Brain pericyte (primary cell): ENCODE data around the gene C2orf78.

Experiments
- DNase-seq: peaks from one replicate; pipeline ENCODE4 v3.0.0-alpha.2; 2012; ENCODE audit warnings: low read depth, low spot score

The C2orf78 gene

DNA sequence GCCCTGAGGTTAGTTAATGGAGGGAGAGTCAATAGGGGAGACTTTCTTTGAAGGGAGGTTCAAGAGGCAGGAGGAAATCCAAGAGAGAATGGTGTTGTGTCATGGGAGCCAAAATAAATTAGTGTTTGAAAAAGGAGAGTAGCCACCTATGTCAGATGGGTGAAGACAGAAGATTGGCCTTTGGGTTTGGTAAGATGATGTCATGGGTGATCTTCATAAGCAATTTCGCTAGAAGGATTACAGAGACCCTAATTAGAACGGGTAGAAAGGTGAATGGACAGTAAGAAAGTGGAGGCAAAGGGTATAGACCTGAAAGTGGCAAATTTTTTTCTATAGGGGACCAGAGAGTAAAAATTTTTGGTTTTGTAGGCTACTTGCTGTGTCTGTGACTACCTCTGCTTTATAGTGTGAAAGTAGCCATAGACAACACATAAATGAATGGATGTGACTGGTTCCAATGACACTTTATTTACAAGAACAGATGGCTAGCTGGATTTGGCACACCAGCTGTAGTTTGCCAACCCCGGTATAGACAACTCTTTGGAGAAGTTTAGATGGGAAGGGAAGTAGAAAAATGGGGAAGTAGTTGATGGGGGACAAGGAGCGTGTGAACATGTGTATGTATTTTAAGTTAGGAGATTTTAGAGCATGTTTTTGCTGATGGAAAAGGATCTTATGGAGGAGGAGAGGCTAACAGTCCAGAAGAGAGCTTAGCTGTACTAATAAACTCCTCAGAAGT, 54.0 kb downstream of the C2orf78 start:
- no peak for DNase-seq

DNA sequence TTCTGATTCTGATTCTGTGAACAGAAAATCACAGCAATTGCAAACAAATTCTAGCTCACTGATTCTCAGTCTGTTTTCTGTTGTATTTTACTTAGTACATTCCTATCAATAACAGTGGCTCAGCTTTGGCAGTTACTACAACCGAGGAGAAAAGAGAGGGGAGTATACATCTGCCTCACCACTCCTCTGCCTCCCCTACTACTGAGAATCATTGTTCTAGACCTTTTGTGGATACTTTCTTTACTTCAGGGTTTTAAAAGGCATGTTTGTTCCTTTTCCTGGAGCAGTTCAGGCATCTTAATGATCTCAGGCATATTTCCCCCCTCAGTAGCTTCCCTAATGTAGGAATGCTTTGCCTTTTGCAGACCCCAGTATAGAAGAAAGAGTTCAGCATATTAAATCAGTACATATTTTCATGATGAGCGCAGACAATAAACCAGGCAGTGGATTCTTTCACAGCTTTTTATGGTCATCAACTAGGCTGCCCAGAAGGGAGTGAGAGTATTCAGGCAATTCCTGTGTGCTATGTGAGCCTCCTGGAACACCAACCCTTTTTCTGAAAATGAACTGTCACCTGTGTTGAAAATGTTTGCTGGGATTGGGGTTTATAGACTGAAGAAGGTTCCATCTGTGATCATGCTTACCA, 55.0 kb downstream of the C2orf78 start:
- no peak for DNase-seq

DNA sequence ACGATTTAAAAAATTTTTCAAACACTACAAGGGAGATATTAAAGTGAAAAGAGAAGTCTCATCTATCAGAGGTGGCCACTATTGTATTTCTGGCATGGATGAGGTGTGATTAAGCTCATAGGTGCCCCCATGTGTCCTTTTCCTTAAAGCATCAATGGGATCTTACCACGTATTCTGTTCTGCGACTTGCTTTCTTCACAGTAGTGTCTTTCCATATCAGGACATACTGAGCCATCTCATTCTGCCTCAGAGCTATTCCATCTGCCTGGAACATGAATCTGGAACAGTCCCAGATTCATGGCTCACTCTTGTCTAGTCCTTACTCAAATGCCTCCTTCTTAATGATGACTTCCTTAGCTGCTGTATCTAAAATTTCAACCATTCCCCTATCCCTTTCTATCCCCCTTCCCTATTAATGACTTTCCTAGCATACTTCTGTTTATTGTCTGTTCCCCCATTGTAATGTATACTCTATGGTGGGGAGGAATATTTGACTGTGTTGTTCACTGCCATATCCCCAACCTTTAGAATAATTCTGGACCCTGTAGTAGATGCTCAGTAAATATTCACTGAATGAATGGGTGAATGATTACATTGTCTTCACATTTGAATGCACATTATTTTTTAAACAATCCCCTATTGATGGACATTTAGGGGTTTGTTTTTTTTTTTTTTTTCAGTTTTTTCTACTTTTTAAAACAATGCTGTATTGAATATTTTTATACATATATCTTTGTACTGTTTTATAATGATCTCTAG, 55.8 kb downstream of the C2orf78 start:
- no peak for DNase-seq

DNA sequence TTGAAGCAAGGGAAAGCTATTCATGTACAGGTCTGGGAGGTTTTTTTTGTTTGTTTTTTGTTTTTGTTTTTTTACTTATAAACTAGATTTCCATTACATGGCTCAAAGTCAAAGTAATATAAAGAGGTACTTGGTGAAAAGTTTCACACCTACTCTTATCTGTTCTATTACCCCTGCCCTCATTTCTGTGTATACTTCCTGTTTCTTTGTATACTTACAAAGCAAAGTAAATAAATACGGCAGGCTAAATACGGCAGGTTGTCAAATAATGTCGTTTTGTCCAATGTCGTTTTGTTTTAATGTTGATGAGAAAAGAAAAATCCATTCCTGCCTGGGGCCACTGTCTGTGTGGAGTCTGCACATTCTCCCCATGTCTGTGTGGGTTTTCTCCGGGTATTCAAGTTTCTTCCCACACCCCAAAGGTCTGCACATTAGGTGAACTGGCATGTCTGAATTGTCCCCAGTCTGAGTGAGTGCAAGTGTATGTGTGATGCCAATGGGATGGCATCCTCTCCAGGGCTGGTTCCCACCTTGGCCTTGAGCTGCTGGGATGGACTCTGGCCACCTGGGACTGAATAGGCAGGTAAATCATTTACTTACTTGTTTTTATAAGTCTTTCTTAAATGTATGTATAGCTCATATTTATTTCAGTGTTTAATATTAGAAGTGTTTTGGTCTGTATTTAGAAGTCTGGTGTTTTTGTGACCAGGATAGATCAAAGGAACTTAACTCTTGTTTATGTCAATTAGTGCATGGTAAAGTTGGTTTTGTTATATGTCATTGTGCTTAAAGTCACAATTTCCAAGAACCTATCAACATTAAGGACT, 58.1 kb downstream of the C2orf78 start:
- no peak for DNase-seq

DNA sequence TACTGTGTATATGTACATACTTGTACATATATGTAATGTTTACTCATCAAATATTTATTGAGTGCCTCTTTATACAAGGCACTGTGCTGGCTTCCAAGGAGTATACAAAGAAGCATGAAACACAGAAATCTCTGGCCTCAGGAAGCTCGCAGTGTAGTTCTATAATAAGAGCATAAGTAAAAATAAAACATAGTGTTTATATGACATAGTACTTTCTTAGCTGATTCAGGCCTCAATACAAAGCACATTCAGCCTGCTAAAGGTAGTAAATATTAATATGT, 58.7 kb downstream of the C2orf78 start:
- no peak for DNase-seq

DNA sequence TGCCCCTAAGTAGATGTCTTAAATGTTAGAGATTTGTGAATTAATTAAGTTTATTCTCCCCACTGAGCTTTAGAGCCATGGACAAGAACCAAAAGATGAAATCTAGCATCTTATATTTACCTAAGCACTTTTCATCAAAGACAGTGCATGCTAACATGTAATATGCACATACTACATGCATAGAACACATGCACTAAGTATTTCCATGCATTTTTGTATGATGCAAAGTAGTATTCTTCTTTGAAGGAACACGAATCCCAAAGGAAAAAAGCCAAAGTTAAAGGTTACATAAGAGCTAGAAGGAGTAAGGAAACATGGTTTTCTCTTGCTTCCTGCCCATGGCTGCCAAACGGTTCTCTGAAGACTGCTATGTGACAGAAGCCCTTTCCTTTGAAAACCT, 60.1 kb downstream of the C2orf78 start:
- no peak for DNase-seq

DNA sequence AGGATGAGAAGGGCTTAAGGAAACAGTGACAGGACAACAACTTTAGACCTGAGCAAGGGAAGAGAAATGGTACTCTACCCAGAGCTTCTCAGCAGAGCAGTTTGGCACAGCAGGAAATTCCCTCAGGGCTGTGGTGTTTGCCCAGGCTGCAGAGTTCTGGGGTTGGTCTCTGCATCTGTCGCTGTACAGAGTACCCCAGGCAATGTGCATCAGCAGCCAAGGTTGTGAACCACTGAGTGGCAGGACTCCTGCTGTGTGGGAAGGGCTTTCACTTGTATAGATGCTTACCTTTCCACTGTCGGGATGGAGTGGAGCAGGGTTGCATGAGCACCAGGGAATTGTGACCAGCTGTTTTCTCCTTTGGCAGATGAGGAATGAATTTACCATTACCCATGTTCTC, 66.0 kb downstream of the C2orf78 start:
- DNase-seq, result no peak

DNA sequence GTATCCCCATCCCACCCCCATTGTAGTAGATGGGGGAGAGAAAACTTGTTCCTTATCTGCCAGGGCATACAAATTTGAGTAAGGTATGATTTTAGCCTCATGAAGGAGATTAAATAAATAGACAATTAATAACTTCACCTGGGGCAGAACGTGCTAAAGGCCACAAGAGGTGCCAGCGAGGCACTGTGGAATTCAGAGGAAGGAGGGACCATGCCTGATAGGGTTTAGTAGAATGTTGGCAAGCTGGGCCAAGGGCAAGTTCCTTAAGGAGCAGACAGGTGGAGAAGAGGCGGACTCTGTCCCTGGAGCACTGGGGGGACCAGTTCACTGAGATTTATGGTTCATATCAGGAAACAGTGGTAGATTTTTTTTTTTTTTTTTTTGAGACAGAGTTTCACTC, 67.3 kb downstream of the C2orf78 start:
- DNase-seq, result no peak

DNA sequence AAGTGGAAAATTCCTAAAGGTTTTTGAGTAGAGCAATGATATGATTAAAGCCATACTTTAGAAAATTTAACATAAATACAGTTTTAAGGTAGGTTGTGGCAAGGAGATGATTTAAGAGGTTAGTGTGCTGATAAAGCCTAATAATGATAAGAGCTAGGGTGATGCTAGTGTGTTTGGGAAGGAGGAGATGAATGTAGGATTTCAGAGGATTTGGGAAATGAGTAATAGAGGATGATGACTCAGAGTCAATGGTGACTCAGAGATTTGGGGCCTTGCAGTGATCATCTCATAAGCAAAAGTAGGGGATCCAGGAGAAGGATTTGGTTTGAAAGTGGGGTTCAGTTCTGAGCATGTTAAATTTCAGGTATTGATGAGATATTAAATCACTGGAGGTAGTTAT, 68.0 kb downstream of the C2orf78 start:
- DNase-seq, result no peak

DNA sequence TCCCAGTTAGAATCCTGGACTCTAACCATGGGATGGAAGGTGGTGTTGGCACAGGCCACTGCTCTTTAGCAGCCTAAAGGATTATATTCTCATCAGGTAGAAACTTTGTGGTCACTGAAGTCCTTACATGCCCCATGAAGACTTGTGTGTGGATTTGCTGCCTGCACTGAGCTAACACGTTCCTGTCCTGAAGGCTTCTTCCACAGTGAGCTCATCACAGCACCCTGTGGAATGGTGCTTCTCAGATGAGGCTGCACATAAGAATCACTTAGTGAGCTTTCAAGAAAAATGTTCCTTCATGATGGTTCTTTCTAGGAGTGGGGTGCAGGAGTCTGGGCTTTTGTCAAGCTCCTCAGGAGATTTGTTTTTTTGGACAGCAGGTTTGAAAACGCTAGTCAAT, 71.5 kb downstream of the C2orf78 start:
- DNase-seq, result no peak

DNA sequence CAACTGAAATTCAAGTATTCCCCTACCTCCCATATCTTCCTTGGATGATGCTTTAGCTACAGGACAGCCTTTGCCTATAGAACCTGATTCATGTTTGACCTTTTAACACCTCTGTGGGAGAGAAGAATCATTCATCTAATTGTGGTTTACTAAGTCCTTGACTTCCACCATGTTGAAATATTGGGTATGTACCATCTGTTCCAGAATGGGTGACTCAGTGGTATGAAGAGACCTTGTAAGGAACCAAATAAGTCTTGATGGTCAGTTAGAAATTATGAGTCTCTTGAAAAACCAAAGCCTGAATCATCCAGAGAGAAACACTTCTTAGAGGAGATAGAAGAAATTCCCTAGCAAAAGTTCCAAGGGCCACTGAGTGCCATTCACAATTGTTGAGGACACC, 72.2 kb downstream of the C2orf78 start:
- no peak for DNase-seq

DNA sequence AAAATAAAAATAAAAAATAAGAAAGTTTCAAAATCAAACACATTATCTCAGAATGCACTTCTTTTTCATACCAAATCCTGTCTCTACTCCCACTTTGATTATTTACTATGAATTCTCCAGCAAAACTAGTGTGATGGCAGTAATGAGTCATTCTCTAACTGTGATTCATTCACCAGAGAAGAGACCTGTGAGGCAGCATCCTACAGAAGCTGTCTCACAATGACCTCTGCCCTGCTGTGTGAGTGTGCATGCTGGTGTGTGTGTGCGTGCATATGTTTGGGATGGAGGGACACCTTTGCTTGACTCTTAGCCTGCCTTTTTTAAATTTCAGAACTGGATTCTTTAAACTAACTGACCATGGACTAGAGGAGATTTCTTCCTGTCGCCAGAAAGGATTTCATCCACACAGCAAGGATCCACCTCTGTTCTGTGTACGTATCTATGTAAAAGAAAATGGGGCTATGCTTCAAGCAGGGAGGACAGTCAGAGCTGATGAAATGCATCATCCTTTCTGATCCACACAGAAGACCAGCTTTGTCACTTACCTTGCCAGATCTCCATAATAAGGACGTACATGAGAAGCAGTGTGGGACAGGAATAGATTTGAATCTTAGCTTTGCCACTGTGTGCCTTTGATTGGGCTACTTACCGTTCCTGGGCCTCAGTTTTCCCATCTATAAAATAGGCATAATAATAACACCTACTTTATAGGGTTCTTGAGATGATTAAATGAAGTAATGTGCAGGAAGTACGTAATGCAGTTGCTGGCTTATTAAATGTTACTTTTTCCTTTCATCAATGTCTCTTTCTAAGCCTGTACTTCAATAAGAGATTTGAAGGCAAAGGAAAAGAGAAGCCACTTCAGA, 76.0 kb downstream of the C2orf78 start:
- peak; percentile 27 for DNase-seq

DNA sequence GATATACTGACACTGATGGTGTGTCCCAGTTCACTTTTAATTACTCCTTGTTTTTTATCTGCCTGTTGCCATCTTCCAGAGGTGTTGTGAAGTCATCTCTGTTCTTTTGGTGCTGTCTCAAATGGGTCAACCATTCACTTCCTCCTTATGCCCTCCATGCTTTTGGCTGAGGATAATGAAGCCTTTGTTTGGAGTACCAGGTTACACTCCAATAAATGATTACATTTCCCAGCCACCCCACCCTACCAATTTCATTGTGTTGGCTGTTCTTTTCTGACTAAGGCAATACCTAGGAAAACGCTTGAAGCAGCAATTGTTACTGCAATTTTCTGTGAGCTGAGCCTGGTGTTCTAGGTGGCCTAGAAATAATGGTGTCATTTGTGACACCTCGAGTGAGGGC, 79.0 kb downstream of the C2orf78 start:
- no peak for DNase-seq
